H9 (cell line): Measurements from ENCODE around the gene SLC26A6. TPM values are rescaled to one million over a fixed set of nuclear protein-coding genes. Genes with fewer than 3 reads are reported as not detected.

Experiments used
- DNase-seq: peaks from one replicate; pipeline ENCODE4 v3.0.0-alpha.2; 2017
- H2AFZ ChIP-seq: one replicate; pipeline ENCODE4 v1.6.1; 2013; ENCODE audit warnings: mild to moderate bottlenecking, low read length, control low read depth, moderate library complexity
- H2AK5ac ChIP-seq: 2 replicates; pipeline ENCODE4 v1.6.1; 2013; ENCODE audit warnings: low read length, control low read depth, mixed read lengths; ENCODE audit not compliant: insufficient read length
- H2BK120ac ChIP-seq: one replicate; pipeline ENCODE4 v1.6.1; 2013; ENCODE audit warnings: low read depth, mild to moderate bottlenecking, low read length, control low read depth, inconsistent platforms; ENCODE audit not compliant: poor library complexity, severe bottlenecking
- H2BK12ac ChIP-seq: 2 replicates; pipeline ENCODE4 v1.6.1; 2013; ENCODE audit warnings: low read length, control low read depth, mixed read lengths, low read depth; ENCODE audit not compliant: insufficient read length
- H2BK15ac ChIP-seq: 2 replicates; pipeline ENCODE4 v1.6.1; 2013; ENCODE audit warnings: low read depth, low read length, control low read depth
- H2BK20ac ChIP-seq: one replicate; pipeline ENCODE4 v1.6.1; 2013; ENCODE audit warnings: low read depth, mild to moderate bottlenecking, low read length, control low read depth, inconsistent platforms; ENCODE audit not compliant: poor library complexity, severe bottlenecking
- H2BK5ac ChIP-seq: 2 replicates; pipeline ENCODE4 v1.6.1; 2013; ENCODE audit warnings: low read length, control low read depth, mixed read lengths; ENCODE audit not compliant: insufficient read length
- H3K14ac ChIP-seq: 2 replicates; pipeline ENCODE4 v1.6.1; 2013; ENCODE audit warnings: low read length, control low read depth; ENCODE audit not compliant: insufficient read depth
- H3K18ac ChIP-seq: 2 replicates; pipeline ENCODE4 v1.6.1; 2013; ENCODE audit warnings: low read depth, mild to moderate bottlenecking, mixed read lengths, low read length, control low read depth; ENCODE audit not compliant: insufficient read length
- H3K23ac ChIP-seq: 2 replicates; pipeline ENCODE4 v1.6.1; 2013; ENCODE audit warnings: low read length, control low read depth, mixed read lengths, low read depth; ENCODE audit not compliant: insufficient read length
- H3K23me2 ChIP-seq: 2 replicates; pipeline ENCODE4 v1.6.1; 2013; ENCODE audit warnings: low read depth, mild to moderate bottlenecking, mixed read lengths, low read length, control low read depth; ENCODE audit not compliant: insufficient read length, poor library complexity, severe bottlenecking
- H3K27ac ChIP-seq: 2 replicates; pipeline ENCODE4 v1.5.1; 2013; ENCODE audit warnings: low read length, control low read depth, mixed read lengths, low read depth; ENCODE audit not compliant: insufficient read length
- H3K27me3 ChIP-seq: 2 replicates; pipeline ENCODE4 v1.6.1; 2013; ENCODE audit warnings: low read length, control low read depth, inconsistent platforms; ENCODE audit not compliant: insufficient read depth
- H3K4ac ChIP-seq: 2 replicates; pipeline ENCODE4 v1.6.1; 2013; ENCODE audit warnings: low read depth, mild to moderate bottlenecking, control low read depth, inconsistent platforms, low read length, moderate library complexity
- H3K4me1 ChIP-seq: 2 replicates; pipeline ENCODE4 v1.6.1; 2013; ENCODE audit warnings: low read length, control low read depth, inconsistent platforms; ENCODE audit not compliant: insufficient read depth
- H3K4me2 ChIP-seq: 2 replicates; pipeline ENCODE4 v1.6.1; 2013; ENCODE audit warnings: low read length, control low read depth, mixed read lengths; ENCODE audit not compliant: insufficient read length, insufficient read depth
- H3K56ac ChIP-seq: 2 replicates; pipeline ENCODE4 v1.6.1; 2013; ENCODE audit warnings: low read depth, mild to moderate bottlenecking, mixed read lengths, low read length, control low read depth; ENCODE audit not compliant: insufficient read length
- H3K79me1 ChIP-seq: 2 replicates; pipeline ENCODE4 v1.6.1; 2013; ENCODE audit warnings: low read depth, mild to moderate bottlenecking, moderate library complexity, low read length, control low read depth, inconsistent platforms; ENCODE audit not compliant: insufficient read depth, poor library complexity, severe bottlenecking
- H3K79me2 ChIP-seq: 2 replicates; pipeline ENCODE4 v1.6.1; 2013; ENCODE audit warnings: low read length, control low read depth, inconsistent platforms; ENCODE audit not compliant: insufficient read depth
- H3K9ac ChIP-seq: 2 replicates; pipeline ENCODE4 v1.6.1; 2013; ENCODE audit warnings: low read length, control low read depth, mixed read lengths; ENCODE audit not compliant: insufficient read length; ENCODE audit errors: extremely low read depth
- H3K9me3 ChIP-seq: one replicate; pipeline ENCODE4 v1.6.1; 2013; ENCODE audit warnings: low read depth, low read length, inconsistent platforms; ENCODE audit not compliant: control insufficient read depth
- H3T11ph ChIP-seq: one replicate; pipeline ENCODE4 v1.6.1; 2013; ENCODE audit warnings: mild to moderate bottlenecking, low read length, control low read depth, inconsistent platforms
- H4K20me1 ChIP-seq: one replicate; pipeline ENCODE4 v1.6.1; 2013; ENCODE audit not compliant: control insufficient read depth, insufficient read length, insufficient read depth
- H4K5ac ChIP-seq: 2 replicates; pipeline ENCODE4 v1.6.1; 2013; ENCODE audit warnings: low read depth, mild to moderate bottlenecking, mixed read lengths, low read length, control low read depth; ENCODE audit not compliant: insufficient read length
- H4K8ac ChIP-seq: replicated peaks from 2 replicates; pipeline ENCODE4 v1.6.1; 2013; ENCODE audit warnings: low read length, control low read depth, mixed read lengths, low read depth; ENCODE audit not compliant: insufficient read length
- H4K91ac ChIP-seq: 2 replicates; pipeline ENCODE4 v1.6.1; 2013; ENCODE audit warnings: low read depth, mild to moderate bottlenecking, moderate library complexity, mixed read lengths, low read length, control low read depth; ENCODE audit not compliant: insufficient read length
- H3K27ac Mint-ChIP-seq, 3 experiments: 2 replicates in 2 of 3; 3 replicates in 1 of 3; pipeline ENCODE4 v1.8.0; 2020 to 2021; ENCODE audit warnings: mixed read lengths in 3 of 3, mild to moderate bottlenecking in 1 of 3, moderate library complexity in 1 of 3
- H3K27me3 Mint-ChIP-seq: 2 replicates; pipeline ENCODE4 v1.8.0; 2021; ENCODE audit warnings: low read depth, mild to moderate bottlenecking, moderate library complexity, mixed read lengths
- H3K36me3 Mint-ChIP-seq, 3 experiments: 2 replicates in 2 of 3; 3 replicates in 1 of 3; pipeline ENCODE4 v1.8.0; 2020 to 2021; ENCODE audit warnings: low read depth in 3 of 3, mixed read lengths in 3 of 3; ENCODE audit not compliant: insufficient read depth in 1 of 3
- H3K4me1 Mint-ChIP-seq, 2 experiments: 2 replicates each; pipeline ENCODE4 v1.8.0; 2020; ENCODE audit warnings: mixed read lengths in 2 of 2
- H3K4me3 Mint-ChIP-seq, 2 experiments: 2 replicates in 1 of 2; 3 replicates in 1 of 2; pipeline ENCODE4 v1.8.0; 2020 to 2021; ENCODE audit warnings: mild to moderate bottlenecking in 2 of 2, mixed read lengths in 2 of 2, moderate library complexity in 1 of 2
- H3K9me3 Mint-ChIP-seq, 2 experiments: 2 replicates in 1 of 2; 3 replicates in 1 of 2; pipeline ENCODE4 v1.8.0; 2020; ENCODE audit warnings: mild to moderate bottlenecking in 2 of 2, mixed read lengths in 2 of 2, moderate library complexity in 1 of 2
- CTCF ChIP-seq: fragments of 200-600 bp; sonication (generic); conservative IDR thresholded peaks from 3 replicates; pipeline ENCODE4 v1.8.0; 2021; ENCODE audit warnings: antibody characterized with exemption, mild to moderate bottlenecking
- WGBS: extraction: QIAGEN DNeasy Blood & Tissue Kit; methylation state at CpG from one replicate; pipeline ENCODE4 v1.1.7; 2013; ENCODE audit warnings: missing lambda C conversion rate, low lambda C conversion rate, mixed read lengths; ENCODE audit not compliant: insufficient read length; ENCODE audit errors: extremely low coverage; 5-methylcytosine and 5-hydroxymethylcytosine counted together
- total RNA-seq: library from RNA; stranded (reverse); gene quantifications from 2 replicates; pipeline ENCODE4 v1.2.1, GENCODE V29; 2021

SLC26A6 gene
- total RNA-seq, 1 experiment from 2014 or later, result 61.3 TPM

GRCh38 chr3:48596157-48596556 is 39.1 kb downstream of the SLC26A6 start:
- Histone ChIP-seq H2BK12ac (no peak overlapping the region), H3K4me1 (no peaks in the 10 kb centered on the region), H4K5ac (no peak overlapping the region), H3K14ac (no peak overlapping the region), H3K4me2 (no peak overlapping the region), H3K27ac (no peak overlapping the region), H3K9me3 (no peaks in the 10 kb centered on the region), H3T11ph (no peak overlapping the region), H3K79me1 (no peaks in the 10 kb centered on the region), H4K20me1 (no peaks in the 10 kb centered on the region), H3K23ac (no peak overlapping the region), H3K23me2 (no peaks in the 10 kb centered on the region), H3K18ac (no peak overlapping the region), H3K9ac (no peak overlapping the region), H2AFZ (no peak overlapping the region), H3K56ac (no peak overlapping the region), H3K4ac (no peak overlapping the region), H4K91ac (no peak overlapping the region), H2BK15ac (no peak overlapping the region), H3K79me2 (no peaks in the 10 kb centered on the region), H2AK5ac (no peak overlapping the region), H2BK120ac (no peak overlapping the region), H4K8ac (no peak overlapping the region), H2BK5ac (no peak overlapping the region), H2BK20ac (no peak overlapping the region), H3K27me3 (no peaks in the 10 kb centered on the region)
- no peaks in the 10 kb centered on the region for H3K9me3 Mint-ChIP-seq
- no CpG with 5 or more reads among the region's 5 CpGs for WGBS
- peaks cover 12 to 21% of the 10 kb centered on the region in 2 experiments for H3K4me1 Mint-ChIP-seq
- no peak for DNase-seq
- peaks cover 4% of the 10 kb centered on the region; the same call in 1 of the 2 replicates for H3K27me3 Mint-ChIP-seq
- TF ChIP-seq CTCF, result no peak
- peaks cover 26 to 45% (median 30%) of the 10 kb centered on the region in 3 experiments; a peak in 6 of 7 replicates for H3K36me3 Mint-ChIP-seq
- no peak overlapping the region for H3K4me3 Mint-ChIP-seq
- peak overlapping the region; percentile 60 to 90 (median 83); a peak in 6 of 7 replicates for H3K27ac Mint-ChIP-seq
